ENCODE measurements around the gene MAGEA12. TPM values are rescaled to one million over a fixed set of nuclear protein-coding genes. Genes with fewer than 3 reads are reported as not detected.
"Not testable (repeated sequence)": the region's sequence is repeated elsewhere in the genome, so short reads cannot be mapped to it uniquely, and the experiment has no call there.

The MAGEA12 gene
- total RNA-seq, 1 experiment from 2014 or later, result not detected

DNA sequence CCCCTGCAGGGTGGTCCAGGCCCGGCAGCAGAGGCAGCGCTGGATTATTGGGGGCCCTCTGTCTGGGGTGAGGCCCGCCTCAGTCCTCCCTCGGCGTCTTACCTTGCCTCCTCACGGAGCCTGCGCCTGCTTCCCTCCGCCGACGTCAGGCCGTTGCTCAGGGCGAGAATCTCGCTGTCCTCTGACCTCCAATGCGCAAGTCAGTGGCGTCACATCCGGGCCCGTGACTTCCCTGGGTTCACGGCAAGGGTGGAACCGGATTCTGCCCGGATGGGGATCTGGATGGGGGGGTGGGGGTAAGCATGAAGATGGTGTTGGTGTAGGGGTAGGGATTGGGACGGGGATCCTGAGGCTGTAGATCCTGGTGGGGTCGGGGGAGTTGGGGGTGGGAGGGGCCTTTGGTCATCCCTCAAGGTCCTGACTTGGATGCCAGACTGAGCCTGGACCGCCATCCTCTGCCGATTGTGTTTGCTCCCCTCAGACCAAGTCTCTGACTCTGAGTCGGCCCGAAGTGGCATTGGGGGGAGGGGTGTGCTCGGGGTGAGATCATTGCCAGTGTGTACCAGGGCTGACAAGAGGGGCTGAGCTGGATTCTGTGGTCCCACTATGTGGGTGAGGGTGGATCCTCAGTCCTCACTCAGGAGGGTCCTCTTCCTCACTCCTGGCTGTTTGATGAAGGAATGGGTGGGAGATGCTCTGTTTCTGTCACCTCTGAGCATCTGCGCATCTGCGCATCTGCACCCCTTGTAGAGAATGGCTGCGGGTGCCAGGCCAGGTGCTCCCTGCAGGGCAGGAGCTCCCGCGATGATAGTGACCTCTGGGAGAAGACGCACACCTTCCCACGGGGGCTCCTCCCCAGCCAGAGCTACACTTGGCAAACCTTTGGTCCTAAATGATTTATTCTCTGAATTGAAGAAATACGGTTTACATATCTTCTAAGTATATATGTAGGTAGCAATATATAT is 20.4 kb downstream of the MAGEA12 start, which contains the start of gene MAGEA2:
TSS of gene MAGEA2 (minus strand) at position 157 of the 965 bp plus-strand sequence. CDS start 2,479 bp downstream, outside the sequence.
- H3K36me3 ChIP-seq, H3K9me3 ChIP-seq: not testable (repeated sequence)

DNA sequence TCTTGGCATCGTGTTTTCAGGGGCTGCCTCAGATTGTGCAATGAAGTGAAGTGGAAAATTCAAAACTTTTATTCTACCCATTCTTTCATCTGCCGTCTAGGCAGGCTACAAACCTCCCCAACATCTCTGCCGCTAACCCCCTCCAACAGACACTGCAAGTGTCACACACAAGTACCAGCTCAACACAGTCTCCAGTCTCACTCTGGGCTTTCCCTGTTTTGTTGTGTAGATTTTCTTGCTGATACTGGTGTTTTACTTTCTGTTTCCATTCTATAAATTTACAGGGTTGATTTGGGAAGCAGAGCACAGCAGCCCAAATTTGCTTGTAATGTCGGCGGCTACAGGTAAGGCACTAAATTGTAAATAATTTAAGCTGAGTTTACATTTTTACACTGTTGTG is 21.3 kb downstream of the MAGEA12 start:
- not testable (repeated sequence) for H3K36me3 ChIP-seq, H3K4me3 ChIP-seq, DNase-seq, H3K9me3 ChIP-seq, H3K27me3 ChIP-seq

More for the DNA sequence above, 20.4 kb downstream of the MAGEA12 start, which contains the start of gene MAGEA2:
- not testable (repeated sequence) for H3K4me3 ChIP-seq, DNase-seq, H3K27me3 ChIP-seq

DNA sequence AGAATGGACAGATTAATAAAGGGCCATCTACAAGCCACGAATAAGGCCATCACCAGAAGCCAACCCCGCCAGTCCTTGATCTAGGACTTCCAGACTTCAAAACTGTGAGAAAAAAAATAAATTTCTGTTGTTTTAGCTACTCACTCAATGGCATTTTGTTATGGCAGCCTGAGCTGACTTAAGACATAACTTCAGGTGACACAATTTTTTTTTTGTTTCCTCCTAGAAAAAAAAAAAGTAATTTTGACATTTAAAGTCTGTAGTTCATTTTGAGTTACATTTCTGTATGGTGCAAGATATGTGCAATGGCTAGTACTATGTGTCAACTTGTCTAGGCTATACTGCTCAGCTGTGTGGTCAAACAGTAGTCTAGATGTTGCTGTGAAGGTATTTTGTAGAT is 25.4 kb downstream of the MAGEA12 start, which contains the start of gene CSAG3:
TSS of gene CSAG3 (plus strand) at position 301 of the 400 bp plus-strand sequence.
- not testable (repeated sequence) for DNase-seq, H3K9me3 ChIP-seq, H3K36me3 ChIP-seq, H3K4me3 ChIP-seq, H3K27me3 ChIP-seq

DNA sequence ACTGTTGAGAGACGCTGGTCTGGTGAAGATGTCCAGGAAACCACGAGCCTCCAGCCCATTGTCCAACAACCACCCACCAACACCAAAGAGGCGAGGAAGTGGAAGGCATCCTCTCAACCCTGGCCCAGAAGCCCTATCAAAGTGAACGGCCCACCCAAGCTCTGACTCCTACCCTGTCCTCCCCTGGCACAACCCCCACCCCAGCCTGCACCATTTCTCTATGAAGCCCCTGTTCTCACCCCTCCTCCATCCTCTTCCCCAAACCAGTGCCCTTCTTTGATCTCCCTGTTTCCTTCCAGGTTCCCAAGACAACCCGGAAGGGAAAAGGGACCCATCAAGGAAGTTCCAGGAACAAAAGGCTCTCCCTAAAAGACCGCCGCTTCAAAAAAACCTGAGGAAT is 26.0 kb downstream of the MAGEA12 start:
- H3K27me3 ChIP-seq, H3K9me3 ChIP-seq, H3K4me3 ChIP-seq, H3K36me3 ChIP-seq, DNase-seq: not testable (repeated sequence)

DNA sequence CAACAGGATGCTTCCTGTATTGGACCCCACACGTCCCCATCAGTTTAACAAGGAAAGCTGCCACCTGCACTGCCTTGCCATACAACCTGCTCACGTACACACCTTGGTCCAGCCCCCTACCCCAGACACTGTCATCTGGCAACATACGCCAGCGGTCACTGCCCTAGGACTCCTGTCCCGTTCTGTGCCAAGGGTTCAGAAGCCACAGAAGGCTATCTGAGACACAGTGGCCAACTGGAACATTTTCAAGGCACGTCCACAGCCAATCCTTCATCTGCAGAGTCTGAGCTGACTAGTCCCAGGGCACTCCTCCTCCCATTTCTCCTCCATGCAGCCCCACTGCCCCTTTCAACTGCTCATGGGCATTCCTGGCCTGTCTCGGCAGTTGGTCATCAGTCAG is 28.0 kb downstream of the MAGEA12 start:
- DNase-seq, H3K4me3 ChIP-seq, H3K9me3 ChIP-seq, H3K27me3 ChIP-seq, H3K36me3 ChIP-seq: not testable (repeated sequence)

DNA sequence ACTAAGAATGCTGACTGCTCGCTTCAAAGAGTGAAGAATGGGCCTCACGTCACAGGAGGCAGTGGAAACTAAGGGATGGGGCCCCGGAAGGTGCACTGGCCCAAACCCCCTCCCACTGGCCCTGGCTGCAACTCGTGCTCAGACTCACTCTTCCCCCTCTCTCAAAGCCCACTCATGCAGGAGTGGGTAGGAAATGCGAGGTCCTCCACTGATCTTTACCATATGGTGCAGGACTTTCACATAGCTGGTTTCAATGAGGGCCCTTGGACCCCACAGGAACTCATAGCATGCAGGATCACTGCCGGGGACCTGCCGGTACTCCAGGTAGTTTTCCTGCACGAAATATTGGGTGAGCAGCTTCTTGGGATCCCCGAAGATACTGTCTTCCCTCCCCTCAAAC is 33.0 kb downstream of the MAGEA12 start:
- not testable (repeated sequence) for H3K9me3 ChIP-seq, H3K36me3 ChIP-seq, H3K4me3 ChIP-seq, H3K27me3 ChIP-seq, DNase-seq

DNA sequence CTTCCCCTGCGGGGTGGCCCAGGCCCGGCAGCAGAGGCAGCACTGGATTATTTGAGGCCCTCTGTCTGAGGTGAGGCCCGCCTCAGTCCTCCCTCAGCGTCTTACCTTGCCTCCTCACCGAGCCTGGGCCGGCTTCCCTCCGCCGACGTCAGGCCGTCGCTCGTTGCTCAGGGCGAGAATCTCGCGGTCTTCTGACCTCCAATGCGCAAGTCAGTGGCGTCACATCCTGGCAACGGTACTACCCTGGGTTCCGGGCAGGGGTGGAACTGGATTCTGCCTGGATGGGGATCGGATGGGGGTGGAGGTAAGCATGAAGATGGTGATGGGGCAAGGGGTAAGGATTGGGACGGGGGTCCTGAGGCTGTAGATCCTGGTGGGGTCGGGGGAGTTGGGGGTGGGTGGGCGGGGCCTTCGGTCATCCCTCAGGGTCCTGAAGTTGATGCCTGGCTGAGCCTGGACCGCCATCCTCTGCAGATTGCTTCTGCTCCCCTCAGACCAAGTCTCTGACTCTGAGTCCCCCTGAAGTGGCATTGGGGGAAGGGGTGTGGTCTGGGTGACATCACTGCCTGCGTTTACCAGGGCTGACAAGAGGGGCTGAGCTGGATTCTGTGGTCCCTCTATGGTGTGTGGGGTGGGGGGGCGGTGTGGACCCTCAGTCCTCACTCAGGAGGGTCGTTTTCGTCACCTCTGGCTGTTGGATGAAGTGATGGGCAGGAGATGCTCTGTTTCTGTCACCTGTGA is 36.2 kb downstream of the MAGEA12 start, which contains the start of gene MAGEA6:
TSS of gene MAGEA6 (minus strand) at position 141 of the 741 bp plus-strand sequence. CDS start 2,039 bp downstream, outside the sequence.
- H3K36me3 ChIP-seq, H3K4me3 ChIP-seq, DNase-seq, H3K27me3 ChIP-seq, H3K9me3 ChIP-seq: not testable (repeated sequence)

DNA sequence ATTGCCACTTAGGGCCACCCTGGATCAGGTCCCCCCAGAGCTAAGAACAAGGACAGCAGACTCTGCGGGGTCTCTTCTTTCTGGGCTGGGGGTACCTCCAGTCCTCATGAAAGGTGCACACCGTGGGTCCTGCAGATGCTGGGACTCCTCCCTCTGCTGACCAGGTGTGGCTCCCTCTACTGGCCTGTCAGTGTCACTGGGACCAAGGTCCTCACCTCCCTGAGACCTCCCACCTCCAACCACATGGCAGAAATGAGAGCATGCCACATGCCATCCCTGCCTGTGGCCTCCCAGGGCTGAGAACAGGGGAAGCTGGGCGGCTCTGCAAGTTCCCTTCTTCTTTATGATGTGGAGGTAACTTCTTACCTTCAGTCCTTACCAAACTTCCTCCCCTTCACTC is 53.5 kb downstream of the MAGEA12 start:
- not testable (repeated sequence) for H3K27me3 ChIP-seq, DNase-seq, H3K36me3 ChIP-seq, H3K9me3 ChIP-seq, H3K4me3 ChIP-seq

Other genes starting within 250 kb of the MAGEA12 start
- 1.2 and 2.5 TPM in 2 replicates for gene GABRQ, start 95.9 kb upstream of the MAGEA12 start, total RNA-seq (2014; rRNA removed; shearing (Covaris generic); ENCODE audit: low replicate concordance)
- gene MAGEA3, start 35.0 kb upstream of the MAGEA12 start, total RNA-seq (2014; rRNA removed; shearing (Covaris generic); ENCODE audit: low replicate concordance), result not detected in 2 replicates
- not detected in 2 replicates for gene CSAG2, start 24.5 kb upstream of the MAGEA12 start, total RNA-seq (2014; rRNA removed; shearing (Covaris generic); ENCODE audit: low replicate concordance)
- gene MAGEA2B, start 19.1 kb upstream of the MAGEA12 start, total RNA-seq (2014; rRNA removed; shearing (Covaris generic); ENCODE audit: low replicate concordance), result not detected in 2 replicates
- gene CSAG1, start within 50 bp of the MAGEA12 start, total RNA-seq (2014; rRNA removed; shearing (Covaris generic); ENCODE audit: low replicate concordance), result not detected in 2 replicates
- not detected in 2 replicates for gene MAGEA2, start 20.1 kb downstream of the MAGEA12 start, total RNA-seq (2014; rRNA removed; shearing (Covaris generic); ENCODE audit: low replicate concordance)
- gene CSAG3, start 25.5 kb downstream of the MAGEA12 start, total RNA-seq (2014; rRNA removed; shearing (Covaris generic); ENCODE audit: low replicate concordance), result not detected in 2 replicates
- not detected in 2 replicates for gene MAGEA6, start 35.9 kb downstream of the MAGEA12 start, total RNA-seq (2014; rRNA removed; shearing (Covaris generic); ENCODE audit: low replicate concordance)
- 45.3 and 73.4 TPM in 2 replicates for gene CETN2, start 97.0 kb downstream of the MAGEA12 start, total RNA-seq (2014; rRNA removed; shearing (Covaris generic); ENCODE audit: low replicate concordance)
- gene NSDHL, start 97.3 kb downstream of the MAGEA12 start, total RNA-seq (2014; rRNA removed; shearing (Covaris generic); ENCODE audit: low replicate concordance), result 32.3 and 40.9 TPM in 2 replicates
- 0.63 and 2.4 TPM in 2 replicates for gene ZNF185, start 164.3 kb downstream of the MAGEA12 start, total RNA-seq (2014; rRNA removed; shearing (Covaris generic); ENCODE audit: low replicate concordance)